GM19372 (cell line): Measurements from ENCODE around the gene TBX10.

Experiments used
- ATAC-seq: cut with Tn5 transposase; IDR thresholded peaks from one replicate; pipeline ENCODE4 v1.9.1; 2021; ENCODE audit warnings: mild to moderate bottlenecking, low read depth, moderate library complexity; ENCODE audit not compliant: unreplicated experiment

The TBX10 gene

DNA sequence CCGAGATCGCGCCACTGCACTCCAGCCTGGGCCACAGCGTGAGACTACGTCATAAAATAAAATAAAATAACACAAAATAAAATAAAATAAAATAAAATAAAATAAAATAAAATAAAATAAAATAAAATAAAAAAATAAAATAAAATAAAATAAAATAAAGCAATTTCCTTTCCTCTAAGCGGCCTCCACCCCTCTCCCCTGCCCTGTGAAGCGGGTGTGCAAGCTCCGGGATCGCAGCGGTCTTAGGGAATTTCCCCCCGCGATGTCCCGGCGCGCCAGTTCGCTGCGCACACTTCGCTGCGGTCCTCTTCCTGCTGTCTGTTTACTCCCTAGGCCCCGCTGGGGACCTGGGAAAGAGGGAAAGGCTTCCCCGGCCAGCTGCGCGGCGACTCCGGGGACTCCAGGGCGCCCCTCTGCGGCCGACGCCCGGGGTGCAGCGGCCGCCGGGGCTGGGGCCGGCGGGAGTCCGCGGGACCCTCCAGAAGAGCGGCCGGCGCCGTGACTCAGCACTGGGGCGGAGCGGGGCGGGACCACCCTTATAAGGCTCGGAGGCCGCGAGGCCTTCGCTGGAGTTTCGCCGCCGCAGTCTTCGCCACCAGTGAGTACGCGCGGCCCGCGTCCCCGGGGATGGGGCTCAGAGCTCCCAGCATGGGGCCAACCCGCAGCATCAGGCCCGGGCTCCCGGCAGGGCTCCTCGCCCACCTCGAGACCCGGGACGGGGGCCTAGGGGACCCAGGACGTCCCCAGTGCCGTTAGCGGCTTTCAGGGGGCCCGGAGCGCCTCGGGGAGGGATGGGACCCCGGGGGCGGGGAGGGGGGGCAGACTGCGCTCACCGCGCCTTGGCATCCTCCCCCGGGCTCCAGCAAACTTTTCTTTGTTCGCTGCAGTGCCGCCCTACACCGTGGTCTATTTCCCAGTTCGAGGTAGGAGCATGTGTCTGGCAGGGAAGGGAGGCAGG, 56.0 kb downstream of the TBX10 start, which contains the start of gene GSTP1:
TSS of gene GSTP1 (plus strand) at position 566 of the 958 bp plus-strand sequence. CDS start at position 598, 32 bp downstream.
- ATAC-seq = no peak

DNA sequence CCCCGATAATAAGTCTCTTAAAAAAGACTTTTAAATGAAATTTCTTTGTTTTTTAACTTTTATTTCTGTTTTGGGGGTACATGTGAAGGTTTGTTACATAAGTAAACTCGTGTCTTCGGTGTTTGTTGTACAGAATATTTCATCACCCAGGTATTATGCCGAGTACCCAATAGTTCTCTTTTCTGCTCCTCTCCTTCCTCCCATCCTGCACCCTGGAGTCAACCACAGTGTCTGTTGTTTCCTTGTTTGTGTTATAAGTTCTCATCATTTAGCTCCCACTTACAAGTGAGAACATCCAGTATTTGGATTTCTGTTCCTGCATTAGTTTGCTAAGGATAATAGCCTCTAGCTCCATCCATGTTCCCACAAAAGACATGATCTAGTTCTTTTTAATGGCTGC, 57.6 kb downstream of the TBX10 start:
- no peak for ATAC-seq

DNA sequence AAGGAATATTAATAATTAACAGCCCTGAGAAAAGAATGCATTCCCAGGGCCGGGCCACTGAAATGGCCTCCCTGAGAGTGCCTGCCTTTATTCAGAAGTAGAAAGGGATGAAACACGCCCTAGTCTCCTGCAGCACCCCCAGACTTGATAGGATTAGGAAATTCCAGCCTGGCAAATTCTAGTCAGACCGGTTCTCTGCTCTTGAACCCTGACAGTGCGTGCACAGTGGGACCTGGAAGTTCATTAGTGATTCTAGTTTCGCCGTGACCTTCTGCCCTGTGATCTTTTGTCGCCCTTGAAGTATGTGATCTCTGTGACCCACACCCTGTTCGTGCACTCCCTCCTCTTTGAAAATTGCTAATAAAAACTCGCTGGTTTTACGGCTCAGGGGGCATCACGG, 58.1 kb downstream of the TBX10 start:
- no peak for ATAC-seq
